Vagina (tissue), 2 donors: ENCODE results near the gene NFKBIA. TPM values are rescaled to one million over a fixed set of nuclear protein-coding genes. Genes with fewer than 3 reads are reported as not detected.

Source experiments
- DNase-seq, 2 donors: peaks; one replicate each; pipeline ENCODE4 v3.0.0-alpha.2; 2017; ENCODE audit errors: extremely low spot score in 2 of 2
- H3K27ac ChIP-seq: fragments of 200-600 bp; sonication (generic); one replicate; pipeline ENCODE4 v1.5.1; 2019
- H3K27me3 ChIP-seq: fragments of 200-600 bp; sonication (generic); one replicate; pipeline ENCODE4 v1.5.1; 2019
- H3K36me3 ChIP-seq, 2 donors: fragments of 200-600 bp; sonication (generic); one replicate each; pipeline ENCODE4 v1.5.1; 2017 to 2019
- H3K4me1 ChIP-seq: fragments of 200-600 bp; sonication (generic); one replicate; pipeline ENCODE4 v1.5.1; 2019
- H3K4me3 ChIP-seq, 2 donors: fragments of 200-600 bp; sonication (generic); 1 replicate in 1 of 2; 2 replicates in 1 of 2; pipeline ENCODE4 v1.5.1; 2016 to 2019
- H3K9me3 ChIP-seq: fragments of 200-600 bp; sonication (generic); one replicate; pipeline ENCODE4 v1.5.1; 2019
- POLR2A ChIP-seq, 2 donors: fragments of 450-650 bp; IDR thresholded peaks; one replicate each; pipeline ENCODE4 v1.6.1; 2017; ENCODE audit warnings: antibody characterized with exemption in 2 of 2, mild to moderate bottlenecking in 2 of 2, moderate library complexity in 2 of 2
- POLR2AphosphoS5 ChIP-seq, 2 donors: sonication (generic); formaldehyde crosslinking; IDR thresholded peaks; one replicate each; pipeline ENCODE4 v1.9.0; 2017; ENCODE audit warnings: antibody characterized with exemption in 2 of 2, mild to moderate bottlenecking in 2 of 2, low read depth in 1 of 2; ENCODE audit not compliant: insufficient read depth in 1 of 2
- intact Hi-C: fragments of 100-400 bp; cut with DNase I; formaldehyde crosslinking; loops from one replicate; pipeline ENCODE4 v1.15.1; 2023
- total RNA-seq: library from RNA; depleted of rRNA; stranded (reverse); fragments of >200 nt; gene quantifications from one replicate; pipeline ENCODE4 v1.2.3, GENCODE V29; 2016
- TF ChIP-seq, protein P1 (sequence below), 3 experiments: fragments of 450-650 bp in 2 of 3; fragments of 200-600 bp in 1 of 3; sonication (generic) in 1 of 3; IDR thresholded peaks; one replicate each; pipeline ENCODE4 v1.5.1; 2017 to 2019; ENCODE audit warnings: antibody characterized with exemption in 3 of 3, mild to moderate bottlenecking in 2 of 3, moderate library complexity in 2 of 3

The NFKBIA gene
- total RNA-seq, 1 donor from 2014 or later = 1,179 TPM

DNA sequence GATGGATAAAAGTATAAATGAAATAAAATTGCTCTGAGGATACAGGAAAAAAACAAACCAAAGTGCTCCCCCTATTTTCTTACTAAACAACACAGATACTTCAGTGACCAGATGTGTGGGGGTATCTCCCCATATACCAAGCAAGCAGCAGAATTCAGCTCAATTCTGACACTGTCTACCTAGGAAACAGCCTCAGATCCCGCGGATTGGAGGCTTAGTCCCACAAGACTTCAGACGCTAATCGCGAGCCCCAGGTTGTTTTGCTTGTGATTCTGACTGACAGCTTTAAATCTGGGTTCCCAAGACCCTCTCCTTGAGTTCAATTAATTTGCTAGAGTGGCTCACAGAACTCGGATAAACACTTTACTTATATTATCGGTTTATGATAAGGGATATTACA lies 17.3 kb downstream of the NFKBIA start:
- no peaks in the 10 kb centered on the region for H3K27me3 ChIP-seq
- H3K4me1 ChIP-seq = peaks cover 49% of the 10 kb centered on the region
- no peak overlapping the region for H3K4me3 ChIP-seq
- intact Hi-C loops = no loop called here
- H3K27ac ChIP-seq = peak overlapping the region; percentile 91
- H3K36me3 ChIP-seq = no peaks in the 10 kb centered on the region
- DNase-seq = no peak
- TF ChIP-seq, protein P1, sequence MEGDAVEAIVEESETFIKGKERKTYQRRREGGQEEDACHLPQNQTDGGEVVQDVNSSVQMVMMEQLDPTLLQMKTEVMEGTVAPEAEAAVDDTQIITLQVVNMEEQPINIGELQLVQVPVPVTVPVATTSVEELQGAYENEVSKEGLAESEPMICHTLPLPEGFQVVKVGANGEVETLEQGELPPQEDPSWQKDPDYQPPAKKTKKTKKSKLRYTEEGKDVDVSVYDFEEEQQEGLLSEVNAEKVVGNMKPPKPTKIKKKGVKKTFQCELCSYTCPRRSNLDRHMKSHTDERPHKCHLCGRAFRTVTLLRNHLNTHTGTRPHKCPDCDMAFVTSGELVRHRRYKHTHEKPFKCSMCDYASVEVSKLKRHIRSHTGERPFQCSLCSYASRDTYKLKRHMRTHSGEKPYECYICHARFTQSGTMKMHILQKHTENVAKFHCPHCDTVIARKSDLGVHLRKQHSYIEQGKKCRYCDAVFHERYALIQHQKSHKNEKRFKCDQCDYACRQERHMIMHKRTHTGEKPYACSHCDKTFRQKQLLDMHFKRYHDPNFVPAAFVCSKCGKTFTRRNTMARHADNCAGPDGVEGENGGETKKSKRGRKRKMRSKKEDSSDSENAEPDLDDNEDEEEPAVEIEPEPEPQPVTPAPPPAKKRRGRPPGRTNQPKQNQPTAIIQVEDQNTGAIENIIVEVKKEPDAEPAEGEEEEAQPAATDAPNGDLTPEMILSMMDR (IDR thresholded peaks at IDR 0.05) = no peak
- TF ChIP-seq POLR2A (IDR thresholded peaks at IDR 0.05) = no peak
- no peak for TF ChIP-seq POLR2AphosphoS5 (IDR thresholded peaks at IDR 0.05; ENCODE audit: insufficient read depth in 1 of 2, low read depth in 1 of 2)
- no peaks in the 10 kb centered on the region for H3K9me3 ChIP-seq

DNA sequence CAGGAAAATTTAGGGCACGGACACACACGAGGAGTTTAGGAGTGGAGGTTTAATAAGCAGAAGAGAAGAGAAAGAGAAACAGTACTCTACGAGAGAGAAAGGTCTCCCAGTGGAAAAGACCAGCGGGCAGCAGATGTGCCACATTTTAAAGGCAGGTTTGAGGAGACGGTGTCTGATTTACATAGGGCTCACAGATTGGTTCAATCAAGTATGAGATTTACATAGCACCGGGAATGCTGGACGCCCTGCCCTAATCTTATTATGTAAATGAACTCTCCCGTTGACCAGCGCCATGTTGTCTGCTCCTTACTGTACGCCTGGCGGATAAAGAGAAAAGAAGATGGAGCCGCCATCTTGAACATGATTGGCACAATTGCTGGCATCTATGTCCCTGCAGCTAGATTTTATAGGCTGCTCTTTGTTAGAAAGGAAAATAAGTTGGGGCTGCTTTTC lies 17.9 kb downstream of the NFKBIA start:
- Histone ChIP-seq H3K4me1 (peaks cover 49% of the 10 kb centered on the region), H3K9me3 (no peaks in the 10 kb centered on the region), H3K36me3 (no peaks in the 10 kb centered on the region), H3K27ac (peak overlapping the region; percentile 91), H3K4me3 (no peak overlapping the region), H3K27me3 (no peaks in the 10 kb centered on the region)
- no peak for DNase-seq
- intact Hi-C loops = no loop called here
- no peak for TF ChIP-seq POLR2A (IDR thresholded peaks at IDR 0.05)
- no peak for TF ChIP-seq POLR2AphosphoS5 (IDR thresholded peaks at IDR 0.05; ENCODE audit: insufficient read depth in 1 of 2, low read depth in 1 of 2)
- TF ChIP-seq, protein P1 (IDR thresholded peaks at IDR 0.05) = no peak

DNA sequence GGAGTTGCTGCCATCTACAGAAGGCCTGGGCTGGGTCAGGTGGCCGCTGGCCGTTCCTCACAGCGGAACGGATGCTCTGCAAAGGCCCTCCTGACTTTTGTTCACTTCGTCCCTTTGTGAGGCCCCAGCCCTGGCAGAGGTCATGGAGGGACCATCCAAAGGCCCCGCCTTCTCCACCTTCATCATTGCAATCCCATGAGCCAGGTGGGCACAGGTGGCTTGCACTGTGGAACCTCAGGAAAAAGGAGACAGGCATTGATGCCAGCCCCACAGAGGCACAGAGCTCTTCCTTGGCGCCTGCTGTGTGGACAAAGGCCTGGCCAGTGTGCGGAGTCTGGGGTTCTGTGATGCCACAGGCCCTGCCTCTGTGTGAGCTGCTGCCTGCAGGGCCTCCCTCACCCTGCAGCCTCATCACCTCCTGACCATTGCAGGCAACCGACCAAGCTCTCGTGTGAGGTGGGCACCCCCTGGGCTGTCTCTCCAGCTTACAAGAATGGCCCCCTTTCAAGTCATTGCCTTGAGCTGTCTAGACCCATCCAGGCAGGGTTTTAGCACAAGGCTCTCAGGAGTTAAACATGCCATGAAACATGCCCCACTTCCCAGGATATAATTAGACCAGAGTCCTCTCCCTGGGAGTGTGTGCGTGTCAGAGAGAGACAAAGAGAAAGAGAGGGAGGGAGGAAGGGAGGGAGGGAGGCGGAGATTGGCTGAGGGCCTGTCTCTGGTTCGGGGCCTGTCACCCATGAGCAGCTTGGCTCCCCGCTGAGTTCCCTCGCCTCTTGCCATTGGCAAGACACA lies 19.3 kb downstream of the NFKBIA start:
- no peak for DNase-seq
- TF ChIP-seq POLR2AphosphoS5 (IDR thresholded peaks at IDR 0.05; ENCODE audit: insufficient read depth in 1 of 2, low read depth in 1 of 2) (peak in 1 of 2 donors; percentile 66), POLR2A (IDR thresholded peaks at IDR 0.05) (peak in 1 of 2 donors; percentile 32)
- TF ChIP-seq, protein P1 (IDR thresholded peaks at IDR 0.05) = no peak
- peaks cover 43% of the 10 kb centered on the region for H3K4me1 ChIP-seq
- no peaks in the 10 kb centered on the region for H3K36me3 ChIP-seq
- intact Hi-C loops = no loop called here
- H3K27ac ChIP-seq = peak overlapping the region; percentile 91
- H3K9me3 ChIP-seq = no peaks in the 10 kb centered on the region
- H3K4me3 ChIP-seq = no peak overlapping the region
- no peaks in the 10 kb centered on the region for H3K27me3 ChIP-seq

DNA sequence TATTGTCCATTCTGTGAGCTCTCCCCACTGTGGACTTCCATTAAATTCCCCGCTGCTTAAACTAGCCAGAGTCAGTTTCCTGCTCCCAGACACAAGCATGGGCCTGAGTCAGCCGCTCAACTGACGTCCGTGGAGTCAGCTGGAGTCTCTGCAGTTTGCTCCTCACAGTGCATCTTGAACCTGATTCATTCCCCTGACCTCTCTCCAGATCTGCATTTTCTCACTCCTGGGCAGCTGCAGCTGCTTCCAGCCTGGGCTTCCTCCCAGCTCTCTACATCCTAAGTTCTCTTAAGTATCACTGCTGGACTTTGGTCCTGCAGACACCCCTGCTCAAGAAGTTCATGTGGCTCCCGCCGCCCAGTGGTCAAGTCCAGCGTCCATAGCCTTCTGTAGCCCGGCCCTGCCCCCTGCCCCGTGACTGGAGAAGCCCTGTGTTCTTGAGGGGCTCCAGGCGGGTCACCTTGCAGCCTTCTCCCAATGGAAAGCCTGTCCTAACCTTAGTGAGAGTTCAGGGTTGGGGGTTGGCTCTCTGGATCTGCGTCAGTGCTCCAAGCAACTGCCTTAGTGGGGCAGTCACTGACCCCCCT lies 20.0 kb downstream of the NFKBIA start:
- peak in 1 of 2 donors; percentile 97 for DNase-seq
- no peak overlapping the region for H3K4me3 ChIP-seq
- TF ChIP-seq, protein P1 (IDR thresholded peaks at IDR 0.05) = peak in 1 of 3 experiments; percentile 7
- TF ChIP-seq POLR2AphosphoS5 (IDR thresholded peaks at IDR 0.05; ENCODE audit: insufficient read depth in 1 of 2, low read depth in 1 of 2) (peak; percentile 60 to 74), POLR2A (IDR thresholded peaks at IDR 0.05) (no peak)

More for the DNA sequence above, 20.0 kb downstream of the NFKBIA start:
- Histone ChIP-seq H3K4me1 (peaks cover 43% of the 10 kb centered on the region), H3K27me3 (no peaks in the 10 kb centered on the region), H3K9me3 (no peaks in the 10 kb centered on the region), H3K36me3 (no peaks in the 10 kb centered on the region), H3K27ac (peak overlapping the region; percentile 91)
- intact Hi-C loops = no loop called here
